ENCODE results near the gene RPL31. TPM values are rescaled to one million over a fixed set of nuclear protein-coding genes. Genes with fewer than 3 reads are reported as not detected.

RPL31 gene
- 889 and 1,542 TPM in 2 replicates for total RNA-seq

DNA sequence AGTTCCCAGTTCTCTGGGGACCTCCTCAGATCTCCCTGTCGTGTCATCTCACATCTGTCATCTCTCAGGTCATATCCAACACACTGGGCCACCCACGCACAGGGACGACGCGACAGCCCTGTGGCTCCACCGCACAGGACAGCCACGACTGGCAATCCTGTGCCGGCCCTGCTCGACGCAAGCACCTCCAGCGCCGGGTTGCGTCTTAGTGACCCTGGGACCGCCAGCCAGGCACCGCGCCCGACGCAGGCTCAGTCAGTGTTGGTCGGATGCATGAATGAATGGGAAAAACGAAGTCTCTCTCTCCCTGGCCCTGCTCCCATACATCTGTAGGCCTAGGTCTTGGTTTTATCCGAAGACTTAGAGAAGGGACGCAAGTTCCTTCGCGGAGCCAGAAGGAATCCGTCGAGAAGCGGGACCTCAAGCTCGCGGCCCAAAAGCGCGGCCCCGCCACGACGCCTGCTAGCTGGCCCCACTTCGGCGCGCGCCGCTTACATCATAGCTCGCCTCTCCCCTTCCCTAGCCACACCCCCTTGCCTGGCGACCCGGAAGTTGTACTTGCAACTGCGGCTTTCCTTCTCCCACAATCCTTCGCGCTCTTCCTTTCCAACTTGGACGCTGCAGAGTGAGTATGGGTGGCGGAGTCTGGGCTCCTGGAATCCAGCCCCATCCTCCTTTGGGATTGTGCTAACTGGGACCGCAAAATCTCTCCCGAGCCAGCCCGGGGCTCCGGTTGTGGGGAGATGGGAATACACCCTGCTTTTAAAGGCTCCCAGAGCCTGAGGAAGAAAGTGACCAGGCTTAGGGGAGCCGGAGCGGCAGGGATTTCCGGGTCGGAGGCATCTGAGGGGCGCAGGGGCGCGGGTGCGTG, at the start of gene RPL31:
RPL31 (plus strand) TSS at position 599 of the 871 bp plus-strand sequence. CDS start 413 bp downstream, outside the sequence.
- peak; percentile 98 for DNase-seq (ENCODE audit: low read depth in 2 of 2)

DNA sequence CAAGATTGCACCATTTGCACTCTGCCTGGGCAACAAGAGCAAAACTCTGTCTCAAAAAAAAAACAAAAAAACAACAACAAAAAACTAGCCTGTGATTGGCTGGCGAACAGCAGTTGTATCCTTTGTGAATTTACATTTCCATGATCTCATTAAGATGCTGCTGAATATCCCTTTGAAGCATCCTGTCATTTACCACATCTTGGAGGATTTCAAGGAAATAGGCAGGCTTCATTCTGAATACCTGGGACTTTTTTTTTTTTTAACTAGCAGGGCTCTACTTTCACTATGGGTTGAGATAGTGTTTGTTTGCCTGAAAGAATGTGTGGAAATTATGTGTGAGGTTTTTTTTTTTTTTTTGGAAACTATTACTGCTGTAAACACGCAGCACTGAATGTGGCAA, 49.6 kb upstream of the RPL31 start:
- DNase-seq (ENCODE audit: low read depth in 2 of 2): no peak

DNA sequence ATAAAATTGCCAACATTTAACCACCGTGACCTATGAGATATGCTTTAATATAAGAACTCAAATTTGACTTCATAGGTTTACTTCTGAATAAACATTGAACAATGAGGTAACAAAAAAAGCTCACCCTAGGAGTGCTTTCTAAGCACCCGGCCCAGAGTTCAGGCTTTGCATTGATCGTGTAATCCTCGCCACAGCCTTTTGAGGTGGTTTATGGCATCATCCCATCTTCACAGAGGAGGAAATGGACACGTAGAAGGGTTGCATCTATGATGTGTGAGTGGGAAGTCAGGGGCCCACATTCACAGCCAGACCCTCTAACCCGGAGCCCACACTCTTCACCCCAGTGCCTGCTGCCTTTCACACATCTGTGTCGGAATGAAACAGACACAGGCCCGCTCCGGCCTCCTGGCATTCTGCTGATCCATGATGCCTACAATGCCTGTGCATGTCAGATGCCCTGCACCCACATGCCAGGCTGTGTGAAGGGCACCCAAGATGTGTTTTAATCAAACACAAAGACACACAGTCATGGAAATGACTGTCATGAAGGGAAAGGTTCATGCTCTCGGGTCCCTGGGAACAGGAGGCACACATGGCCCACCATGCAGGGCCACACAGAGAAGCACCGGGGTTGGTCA, 48.6 kb upstream of the RPL31 start:
- no peak for DNase-seq (ENCODE audit: low read depth in 2 of 2)

DNA sequence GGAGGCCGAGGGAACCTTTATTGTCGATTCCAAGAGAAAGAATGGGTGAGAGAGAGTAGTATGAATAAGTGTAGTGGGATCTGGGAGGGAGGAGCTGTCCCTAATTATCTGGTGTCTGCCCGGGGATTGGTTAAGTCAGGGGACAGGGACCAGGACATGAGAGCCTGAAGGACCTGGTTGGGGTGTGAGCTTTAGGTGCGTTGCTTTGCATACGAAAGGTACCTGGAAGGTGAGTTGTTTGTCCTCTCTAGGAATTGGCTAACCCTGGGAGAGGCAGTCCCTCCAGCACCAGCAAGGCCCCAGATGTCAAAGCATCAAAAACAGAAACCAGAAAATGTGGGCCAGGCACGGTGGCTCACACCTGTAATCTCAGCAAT, 48.1 kb upstream of the RPL31 start:
- DNase-seq (ENCODE audit: low read depth in 2 of 2): no peak

DNA sequence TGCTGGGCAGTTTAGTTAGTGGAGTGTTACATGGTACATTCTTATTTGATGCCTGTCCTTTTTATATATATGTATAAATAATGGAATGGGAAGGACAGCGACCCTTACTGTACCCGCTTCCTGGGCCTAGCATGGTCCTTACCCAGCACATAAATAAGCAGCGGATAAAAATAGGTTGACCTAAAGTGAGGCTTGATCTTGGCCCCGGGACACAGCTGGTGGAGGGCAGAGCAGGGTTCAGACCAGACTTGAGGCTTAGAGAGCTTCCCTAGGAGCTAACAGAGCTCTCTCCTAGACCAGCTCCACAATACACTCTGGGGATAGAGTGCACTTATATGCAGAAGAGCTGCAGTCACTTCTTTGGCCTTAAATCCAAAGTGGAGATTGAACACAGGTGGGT, 46.9 kb upstream of the RPL31 start:
- no peak for DNase-seq (ENCODE audit: low read depth in 2 of 2)

DNA sequence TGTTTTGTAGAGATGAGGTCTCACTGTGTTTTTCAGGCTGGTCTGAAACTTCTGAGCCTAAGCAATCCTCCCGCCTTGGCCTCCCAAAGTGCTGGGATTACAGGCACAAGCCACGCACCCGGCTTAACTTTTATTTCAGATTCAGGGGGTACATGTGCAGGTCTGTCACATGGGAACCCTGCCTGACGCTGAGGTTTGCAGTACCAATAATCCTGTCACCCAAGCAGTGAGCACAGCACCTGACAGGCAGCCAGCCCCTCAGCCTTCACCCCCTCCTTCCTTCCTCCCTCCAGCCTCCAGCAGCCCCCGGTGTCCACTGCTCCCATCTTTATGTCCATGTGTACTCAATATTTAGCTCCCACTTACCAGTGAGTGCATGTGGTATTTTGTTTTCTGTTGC, 46.0 kb upstream of the RPL31 start:
- no peak for DNase-seq (ENCODE audit: low read depth in 2 of 2)

DNA sequence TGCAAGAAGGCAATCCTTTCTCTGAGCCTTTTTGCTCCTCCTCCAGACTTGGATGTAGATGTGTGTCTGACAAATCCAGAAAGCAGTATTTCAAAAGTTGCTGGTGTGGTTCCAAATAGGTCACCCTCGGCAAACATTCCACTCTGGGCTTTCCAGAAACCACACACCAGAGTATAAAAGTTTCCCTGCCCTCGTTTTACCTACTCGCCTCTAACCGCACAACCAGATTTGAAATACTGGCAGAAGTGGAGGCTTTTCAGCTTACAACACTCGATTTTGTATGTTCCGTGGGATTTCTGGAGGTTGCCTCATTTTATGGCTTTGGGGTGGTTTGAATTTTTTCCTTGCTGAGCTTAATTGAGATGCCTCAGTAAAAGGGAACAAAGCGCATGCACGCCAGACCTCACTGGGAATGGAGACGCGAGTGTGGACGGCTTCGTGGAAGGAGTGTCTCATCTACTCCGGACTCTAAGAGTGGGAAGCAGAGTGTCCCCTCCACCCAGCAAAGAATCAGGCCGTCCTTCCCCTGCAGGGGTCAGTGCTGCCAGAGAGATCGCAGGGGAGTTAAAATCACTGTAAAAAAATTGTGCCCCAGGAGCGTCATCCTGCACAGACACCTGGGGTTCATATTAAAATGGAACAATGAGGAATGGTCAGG, 44.0 kb upstream of the RPL31 start:
- DNase-seq (ENCODE audit: low read depth in 2 of 2): no peak

DNA sequence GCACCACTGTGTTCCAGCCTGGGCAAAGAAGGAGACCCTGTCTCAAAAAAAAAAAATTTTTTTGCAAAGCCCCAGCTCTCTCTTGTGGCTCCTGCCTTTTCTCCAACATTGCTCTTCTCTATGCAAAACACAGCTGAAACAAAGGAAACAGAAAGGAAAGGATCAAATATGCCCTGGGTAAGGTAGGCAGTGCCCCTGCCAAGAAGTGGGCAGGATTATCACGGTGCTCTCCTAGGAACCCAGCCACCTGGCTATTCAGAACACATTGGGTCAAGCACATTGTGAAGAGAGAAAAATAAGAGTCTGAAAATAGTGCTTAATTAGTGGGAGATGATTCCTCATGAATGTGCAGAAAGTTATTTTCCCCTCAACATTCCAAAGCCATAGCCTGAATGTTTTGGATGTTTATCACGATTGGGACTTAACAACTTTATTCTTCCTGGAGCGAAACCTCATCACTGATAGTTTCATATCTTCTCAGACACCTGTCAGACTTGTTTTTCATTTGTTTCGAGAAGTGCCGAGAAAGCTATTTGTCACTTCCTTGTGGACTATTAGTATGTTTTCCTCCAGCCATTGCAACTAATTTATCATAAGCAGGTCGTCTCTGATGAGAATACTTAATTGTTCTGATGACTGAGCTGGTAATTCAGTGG, 42.7 kb upstream of the RPL31 start:
- peak in 1 of 2 donors; percentile 64 for DNase-seq (ENCODE audit: low read depth in 2 of 2)

DNA sequence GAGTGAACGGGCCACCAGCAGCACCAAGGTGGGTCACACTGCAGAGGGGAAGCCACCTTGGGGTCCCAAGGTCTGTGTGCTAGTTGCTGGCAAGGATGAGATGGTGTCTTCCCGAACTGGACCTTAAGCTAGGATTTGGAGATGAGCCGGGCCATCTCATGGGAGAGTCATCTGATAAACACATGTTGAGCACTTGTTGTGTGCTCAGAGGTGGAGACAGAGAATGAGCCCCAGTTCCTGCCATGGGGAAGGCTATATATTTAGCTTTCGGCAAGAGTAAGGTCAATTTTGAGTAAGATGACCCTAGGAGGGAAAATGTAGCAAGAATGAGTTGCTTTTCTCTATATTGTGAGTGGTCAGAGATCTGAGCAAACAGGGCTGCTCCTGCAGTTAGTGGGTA, 41.4 kb upstream of the RPL31 start:
- no peak for DNase-seq (ENCODE audit: low read depth in 2 of 2)

DNA sequence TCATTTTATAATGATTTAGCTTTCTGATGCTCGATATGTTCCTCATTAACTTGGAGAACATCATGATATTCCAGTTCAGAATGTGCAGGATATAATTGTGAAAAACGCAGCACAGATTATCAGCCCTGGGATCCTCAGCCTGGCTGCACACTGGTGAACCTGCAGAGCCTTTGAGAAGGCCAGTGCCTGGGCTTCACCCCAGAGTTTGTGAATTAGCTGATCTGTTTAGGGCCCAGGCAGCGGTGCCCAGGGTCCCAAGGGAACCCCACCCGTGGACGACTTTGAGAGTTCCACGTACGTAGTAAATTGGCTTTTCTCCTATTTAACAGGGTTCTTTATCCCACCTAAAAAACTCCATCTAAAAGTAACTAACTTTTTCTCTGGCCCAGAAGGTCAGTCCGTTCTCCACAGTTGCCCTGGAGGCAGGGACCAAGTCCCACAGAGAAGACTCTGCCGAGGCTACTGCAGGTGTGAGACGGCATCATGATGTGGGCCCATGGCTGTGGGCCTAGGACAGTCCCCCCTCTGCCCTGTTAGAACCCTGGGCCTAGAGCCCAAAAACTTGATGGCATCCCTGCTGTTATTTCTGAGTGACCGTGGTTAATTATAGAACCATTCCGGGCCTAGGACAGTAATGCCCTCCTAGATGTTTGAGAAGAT, 39.6 kb upstream of the RPL31 start:
- DNase-seq (ENCODE audit: low read depth in 2 of 2): no peak

DNA sequence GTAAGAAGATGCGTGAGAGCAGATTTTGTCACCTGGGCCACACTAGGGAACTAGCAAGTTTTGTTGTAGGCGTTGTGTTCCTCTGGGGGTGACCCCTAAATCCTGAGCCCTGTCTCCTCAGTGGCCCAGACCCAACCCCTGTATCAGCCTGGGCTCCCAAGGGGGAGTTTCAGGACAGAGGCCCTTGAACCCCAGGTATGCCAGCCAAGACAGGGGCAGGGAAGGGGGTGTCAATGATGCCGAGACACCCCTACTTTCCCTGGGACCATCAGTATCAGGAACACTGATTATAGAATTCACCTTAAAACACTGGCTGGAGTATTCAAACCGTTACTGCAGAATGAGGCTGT, 39.1 kb upstream of the RPL31 start:
- no peak for DNase-seq (ENCODE audit: low read depth in 2 of 2)

DNA sequence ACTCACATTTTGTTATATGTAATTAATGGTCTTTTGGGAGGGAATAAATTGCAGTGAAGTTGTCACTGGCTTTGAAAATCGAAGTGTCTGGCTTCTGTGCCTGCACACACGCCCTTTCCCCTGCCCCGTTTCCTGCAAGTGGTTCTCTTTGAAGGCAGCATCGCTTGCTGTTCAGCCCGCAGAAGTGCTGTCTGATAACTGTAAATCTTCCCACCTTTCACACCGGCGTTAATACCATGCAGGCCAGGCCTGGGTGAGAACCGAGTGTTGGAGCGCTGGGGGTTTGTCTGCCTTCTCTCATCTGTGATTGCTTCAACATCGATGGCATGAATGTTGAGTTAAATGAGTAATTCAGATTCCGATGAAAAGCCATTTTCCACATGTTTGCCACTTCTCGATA, 37.9 kb upstream of the RPL31 start:
- DNase-seq (ENCODE audit: low read depth in 2 of 2): no peak

DNA sequence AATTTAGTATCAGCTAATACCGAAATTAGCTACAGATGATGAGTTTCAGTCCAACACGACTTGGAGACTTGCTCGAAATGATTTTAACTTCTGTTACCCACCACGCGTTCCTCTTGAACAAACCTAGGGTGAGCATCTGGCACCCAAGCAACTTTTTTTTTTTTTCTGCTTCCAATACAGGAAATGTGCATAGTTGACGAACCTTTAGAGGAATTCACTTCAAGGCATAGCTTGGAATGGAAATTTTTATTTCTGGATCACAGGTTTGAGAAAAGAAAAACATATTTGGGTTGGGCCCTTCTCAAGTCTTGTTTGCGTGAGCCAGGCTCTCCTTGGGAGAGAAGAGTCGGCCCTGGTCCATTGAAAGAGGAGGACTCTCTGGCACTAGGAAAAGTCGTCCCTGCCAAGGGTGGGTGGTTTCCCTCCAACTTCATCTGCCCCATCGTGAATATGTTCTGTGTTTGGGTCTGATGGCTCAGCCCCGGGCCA, 37.4 kb upstream of the RPL31 start:
- no peak for DNase-seq (ENCODE audit: low read depth in 2 of 2)

DNA sequence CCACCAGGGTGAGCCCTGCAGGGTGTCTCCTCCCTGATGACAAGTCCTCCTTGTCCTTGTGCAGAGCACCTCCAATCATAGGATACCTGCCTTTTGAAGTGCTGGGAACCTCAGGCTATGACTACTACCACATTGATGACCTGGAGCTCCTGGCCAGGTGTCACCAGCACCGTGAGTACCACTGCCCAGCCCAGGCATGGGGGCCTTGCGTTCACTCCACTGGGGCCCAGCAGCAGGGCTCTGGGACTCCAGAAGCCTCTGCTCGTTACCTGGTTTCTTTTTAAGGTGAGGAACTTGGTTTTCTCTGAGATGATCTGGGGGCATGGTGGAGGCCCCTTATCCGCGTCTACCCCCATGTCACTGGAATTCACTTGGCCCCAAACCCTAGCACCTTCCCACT, 36.5 kb upstream of the RPL31 start:
- DNase-seq (ENCODE audit: low read depth in 2 of 2): no peak

DNA sequence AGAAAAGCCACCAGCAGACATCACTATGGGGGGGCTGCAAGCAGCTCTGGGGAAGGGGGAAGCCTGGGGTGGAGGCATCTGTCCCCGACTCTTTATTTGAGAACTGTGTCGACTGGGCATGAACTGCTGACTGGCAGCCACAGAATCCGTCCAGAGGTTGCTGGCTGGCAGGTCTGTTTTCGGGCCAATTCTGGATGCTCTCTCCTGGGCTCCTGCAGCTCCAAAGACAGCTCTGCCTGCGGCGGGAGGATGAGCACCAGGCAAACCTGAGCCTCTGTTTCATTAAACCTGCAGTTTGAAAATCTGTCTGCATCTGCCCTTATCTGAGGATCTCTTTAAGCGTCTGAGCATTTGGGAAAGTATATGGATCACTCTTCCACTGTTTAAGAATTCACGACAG, 34.4 kb upstream of the RPL31 start:
- no peak for DNase-seq (ENCODE audit: low read depth in 2 of 2)

DNA sequence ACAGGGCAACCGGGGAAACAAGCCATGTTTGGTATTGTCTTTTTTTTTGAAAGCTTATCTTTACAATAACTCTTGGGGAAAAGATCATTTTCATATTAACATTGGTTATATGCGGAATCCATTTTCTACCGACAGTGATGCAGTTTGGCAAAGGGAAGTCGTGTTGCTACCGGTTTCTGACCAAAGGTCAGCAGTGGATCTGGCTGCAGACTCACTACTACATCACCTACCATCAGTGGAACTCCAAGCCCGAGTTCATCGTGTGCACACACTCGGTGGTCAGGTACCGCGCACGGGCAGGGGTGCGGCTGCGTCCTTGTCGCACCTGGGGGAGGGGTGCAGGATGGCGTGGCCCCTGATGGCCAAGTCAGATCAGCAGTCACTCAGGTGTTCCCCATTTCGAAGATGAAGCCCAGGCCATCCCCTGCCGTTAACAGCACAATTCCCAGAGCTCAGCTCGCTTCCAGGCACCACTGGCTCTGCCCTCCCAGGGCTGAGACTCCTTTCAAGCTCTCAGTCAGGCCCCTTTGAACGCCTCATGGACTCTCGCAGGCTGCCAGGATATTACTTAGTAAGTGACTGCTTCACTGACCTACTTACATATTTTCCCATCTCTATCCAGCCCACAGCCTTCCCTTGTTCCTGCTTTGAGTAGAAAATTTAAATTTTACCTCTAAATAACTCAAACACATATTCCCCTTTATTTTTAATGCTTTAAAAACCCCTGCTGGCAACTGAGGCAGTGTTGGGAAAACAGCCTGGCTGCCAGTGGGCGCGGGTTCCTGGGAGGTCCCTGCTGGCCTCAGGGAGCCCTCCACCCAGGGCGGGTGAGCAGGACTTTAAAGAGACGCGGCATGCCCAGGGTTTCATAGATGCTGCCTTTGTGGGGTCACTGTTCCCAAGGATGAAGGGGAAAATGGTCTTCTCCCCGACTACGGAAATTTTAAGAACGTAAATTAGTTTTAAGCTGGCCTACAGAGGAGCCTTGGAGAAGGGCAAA, 33.6 kb upstream of the RPL31 start:
- no peak for DNase-seq (ENCODE audit: low read depth in 2 of 2)

DNA sequence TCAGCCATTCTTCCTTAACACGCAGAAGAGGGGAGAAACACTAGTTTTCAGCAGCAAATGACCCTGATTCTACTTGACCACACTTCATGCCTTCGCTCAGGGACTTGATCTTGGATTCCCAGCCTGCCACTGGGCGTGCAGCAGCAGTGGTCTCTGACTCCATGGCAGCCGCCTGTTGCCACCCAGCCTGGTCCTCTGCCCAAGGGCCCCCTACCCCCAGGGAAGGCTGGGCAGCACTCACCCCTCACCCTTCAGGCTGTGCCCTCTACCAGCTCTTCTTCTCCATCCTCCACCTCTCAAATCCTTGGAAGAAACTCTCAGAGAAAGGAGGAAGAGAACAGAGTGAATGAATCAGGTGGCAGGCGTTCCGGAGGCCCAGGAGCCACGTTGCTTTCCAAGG, 32.1 kb upstream of the RPL31 start:
- no peak for DNase-seq (ENCODE audit: low read depth in 2 of 2)

DNA sequence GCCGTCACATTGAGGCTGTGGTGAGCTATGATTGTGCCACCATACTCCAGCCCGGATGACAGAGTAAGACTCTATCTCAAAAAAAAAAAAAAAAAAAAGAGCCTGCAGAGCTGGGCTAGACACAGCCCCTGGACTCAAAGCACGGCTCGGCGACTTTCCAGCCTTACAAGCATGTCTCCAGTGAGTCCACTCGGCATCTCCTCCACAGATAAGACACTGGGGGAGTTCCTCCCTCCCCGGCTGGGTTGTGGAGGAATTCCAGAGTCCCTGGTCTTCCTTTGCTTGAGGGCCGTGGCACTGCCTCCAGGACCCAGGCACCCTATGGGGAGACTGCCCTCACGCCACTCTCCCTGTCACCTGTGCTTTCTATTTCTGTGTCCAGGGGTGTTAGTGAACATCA, 30.9 kb upstream of the RPL31 start:
- DNase-seq (ENCODE audit: low read depth in 2 of 2): no peak

DNA sequence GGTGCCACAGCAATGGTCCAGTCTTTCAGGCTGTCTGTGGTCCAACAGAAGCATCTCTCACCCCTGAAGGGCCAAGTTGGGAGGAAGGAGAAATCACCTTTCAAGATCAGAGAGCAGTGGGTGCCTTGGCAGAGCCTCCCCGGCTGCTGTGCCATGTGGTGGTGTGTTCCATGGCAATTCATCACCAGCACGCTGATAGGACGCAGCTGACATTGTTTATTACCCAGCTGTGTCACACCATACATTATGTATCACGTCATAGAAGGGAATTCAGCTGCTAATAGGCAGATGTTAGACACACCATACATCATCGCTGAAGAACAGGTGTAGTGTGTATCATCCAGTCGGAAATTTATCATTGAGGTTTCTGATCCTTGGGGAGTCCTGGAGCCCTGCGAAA, 29.6 kb upstream of the RPL31 start:
- no peak for DNase-seq (ENCODE audit: low read depth in 2 of 2)

Data from lung microvascular endothelial cell (primary cell).